Hippocampal formation (tissue), 2 donors: ENCODE results near the gene TPRN.

Experiments
- DNase-seq, 2 donors: peaks; one replicate each; lab custom pipeline; 2025; lab: John Stamatoyannopoulos, UW

Gene TPRN

DNA sequence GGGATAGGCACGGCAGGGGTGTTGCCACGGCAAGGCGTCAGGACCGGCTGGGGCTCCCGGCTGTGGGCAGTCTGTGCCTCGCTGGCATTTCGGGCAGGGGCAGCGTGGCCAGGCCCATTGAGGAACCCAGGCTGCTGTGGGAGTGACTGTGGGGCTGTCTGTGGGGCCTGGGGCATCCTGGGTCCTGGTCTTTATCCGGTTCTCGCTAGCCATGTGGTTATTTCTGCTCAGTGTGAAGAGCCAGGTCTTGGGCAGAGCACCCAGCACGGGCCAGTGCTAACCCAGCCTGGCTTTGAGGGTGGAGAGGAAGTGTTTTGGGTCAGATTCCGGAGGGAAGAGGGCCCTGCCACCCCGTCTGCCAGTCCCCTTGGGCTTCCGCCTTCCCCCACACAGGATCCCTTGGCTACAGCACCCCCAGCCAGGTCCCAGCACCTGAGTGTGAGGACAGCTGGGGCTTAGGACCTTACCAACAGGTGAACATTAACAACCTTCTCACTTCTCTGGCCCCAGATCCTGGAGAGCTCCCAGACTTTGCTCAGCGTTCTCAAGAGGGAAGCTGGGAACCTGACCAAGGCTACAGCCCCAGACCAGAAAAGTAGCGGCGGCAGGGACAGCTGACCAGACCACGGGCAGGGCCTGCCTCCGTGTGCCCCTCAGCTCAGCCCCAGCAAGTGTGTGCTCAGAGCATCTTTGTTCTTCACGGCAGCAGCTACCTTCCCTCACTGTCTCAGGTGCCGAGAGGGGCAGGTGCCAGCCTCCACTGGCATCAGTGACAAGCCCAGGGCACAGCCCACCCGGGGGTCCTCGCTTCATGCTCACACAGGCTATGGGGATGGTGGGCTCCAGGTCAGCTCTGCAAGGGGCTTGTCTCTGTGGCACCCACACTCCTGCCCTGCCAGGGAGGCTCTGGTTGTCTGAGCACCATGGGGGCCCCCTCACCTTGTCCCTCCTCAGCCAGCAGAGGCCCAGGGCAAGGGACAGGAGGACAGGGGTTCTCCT is 10.9 kb downstream of the TPRN start:
- no peak for DNase-seq

DNA sequence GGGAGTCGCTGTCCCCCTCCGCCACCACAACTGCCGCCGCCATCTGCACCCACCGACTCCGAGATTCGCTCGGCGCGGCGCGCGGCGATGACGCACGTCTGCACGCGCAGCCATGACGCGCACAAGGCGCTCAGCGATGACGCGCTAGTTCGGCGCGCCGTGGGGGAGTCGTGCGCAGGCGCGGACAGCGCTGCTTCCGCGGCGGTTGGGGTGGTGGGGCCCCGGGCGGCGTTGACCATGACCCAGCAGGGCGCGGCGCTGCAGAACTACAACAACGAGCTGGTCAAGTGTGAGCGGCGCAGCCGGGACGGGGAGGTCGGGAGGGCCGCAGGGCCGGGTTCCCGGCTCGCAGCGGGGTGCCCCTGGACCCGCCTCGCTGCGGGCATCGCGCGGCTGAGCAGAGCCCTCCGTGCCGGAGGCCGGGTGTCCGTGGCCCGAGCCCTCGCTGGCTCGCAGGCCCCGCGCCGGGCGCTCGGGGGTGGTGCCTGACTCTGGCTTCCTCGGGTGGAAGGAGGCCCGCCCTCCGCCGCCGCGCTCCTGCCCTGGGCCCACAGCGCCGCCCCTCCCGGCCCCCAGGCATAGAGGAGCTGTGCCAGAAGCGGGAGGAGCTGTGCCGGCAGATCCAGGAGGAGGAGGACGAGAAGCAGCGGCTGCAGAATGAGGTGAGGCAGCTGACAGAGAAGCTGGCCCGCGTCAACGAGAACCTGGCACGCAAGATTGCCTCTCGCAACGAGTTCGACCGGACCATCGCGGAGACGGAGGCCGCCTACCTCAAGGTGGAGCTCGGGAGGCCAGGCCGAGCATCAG is 11.8 kb downstream of the TPRN start, which contains the start of the genes ANAPC2 and SSNA1:
TSS of gene ANAPC2 (minus strand) at position 71 of the 807 bp plus-strand sequence. CDS start at position 43, 28 bp downstream.
TSS of gene SSNA1 (plus strand) at position 187 of the 807 bp plus-strand sequence. CDS start at position 238, 51 bp downstream.
- peak; percentile 84 to 89 for DNase-seq

DNA sequence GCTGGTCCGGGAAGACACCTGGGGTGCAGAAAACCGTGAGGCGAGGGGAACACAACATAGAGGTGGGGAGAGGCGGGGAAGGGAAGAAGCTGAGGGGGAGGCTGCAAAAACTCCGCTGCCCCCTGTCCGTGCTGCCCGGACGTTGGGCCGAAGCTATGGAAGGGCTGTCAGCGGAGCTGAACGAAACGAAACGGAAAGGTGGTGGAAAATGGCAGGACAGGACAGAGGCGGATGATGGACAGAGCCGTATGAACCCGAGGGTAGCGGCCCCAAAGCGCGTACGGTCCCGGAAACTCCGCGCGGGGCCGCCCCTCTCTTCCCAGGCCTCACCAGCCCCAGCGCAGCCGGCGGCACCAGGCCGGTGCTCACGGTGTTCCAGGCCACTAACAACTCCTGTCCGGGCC is 12.5 kb downstream of the TPRN start:
- no peak for DNase-seq

DNA sequence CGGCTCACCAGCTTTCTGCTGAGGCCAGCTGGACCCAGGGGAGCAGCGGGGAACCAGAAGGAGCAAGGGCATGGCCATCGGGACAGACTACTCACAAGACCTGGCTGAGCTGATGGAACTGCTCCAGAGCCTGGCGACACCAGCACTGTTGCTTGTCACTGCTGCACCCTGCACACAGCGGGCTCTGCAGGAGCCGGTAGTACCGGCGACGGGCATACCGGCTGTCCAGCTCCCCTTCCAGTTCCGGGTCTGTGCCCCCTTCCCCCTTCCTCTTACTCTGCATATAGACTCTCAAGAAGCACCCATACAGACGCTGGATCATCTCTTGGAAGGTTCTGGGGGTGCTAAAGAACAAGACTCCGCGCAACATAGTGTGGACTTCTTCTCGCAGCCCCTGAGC is 13.2 kb downstream of the TPRN start:
- no peak for DNase-seq

DNA sequence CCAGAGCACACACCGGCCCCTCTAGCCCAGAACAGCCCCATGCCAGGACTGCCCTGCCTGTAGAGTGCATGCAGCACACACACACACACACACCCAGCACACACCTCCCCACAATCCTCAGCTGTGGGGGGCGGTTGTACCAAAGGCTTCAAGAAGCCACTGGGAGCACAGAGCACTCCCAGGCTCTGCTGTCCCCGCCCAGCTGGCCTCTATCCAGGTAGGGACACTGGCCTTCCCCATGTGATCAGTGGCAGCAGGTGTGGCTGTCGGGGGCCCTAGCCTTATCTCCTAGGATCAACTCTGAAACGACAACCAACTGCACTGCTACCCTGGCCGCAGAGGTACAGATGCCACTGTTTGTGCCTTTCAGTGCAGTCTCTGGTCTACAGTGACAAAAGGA is 14.2 kb downstream of the TPRN start:
- no peak for DNase-seq

DNA sequence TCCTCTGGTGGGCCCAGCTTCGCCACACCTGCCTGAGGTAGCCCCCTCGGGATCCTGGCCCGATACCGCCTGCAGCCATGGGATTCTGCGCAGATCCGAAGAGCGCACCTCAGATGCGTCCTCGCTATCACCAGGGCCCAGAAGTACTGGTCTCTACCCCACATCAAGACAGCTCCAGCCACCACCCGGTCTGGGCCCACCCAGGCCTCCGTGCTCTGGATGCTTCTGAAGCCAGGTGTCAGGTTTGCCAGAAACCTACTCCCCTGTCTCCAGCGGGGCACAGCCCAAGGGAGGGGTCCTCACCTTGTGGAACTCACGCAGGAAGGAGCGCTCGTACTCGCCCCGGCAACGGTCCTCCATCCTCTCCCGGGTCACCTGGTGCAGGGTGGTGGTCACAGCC is 14.6 kb downstream of the TPRN start:
- no peak for DNase-seq

DNA sequence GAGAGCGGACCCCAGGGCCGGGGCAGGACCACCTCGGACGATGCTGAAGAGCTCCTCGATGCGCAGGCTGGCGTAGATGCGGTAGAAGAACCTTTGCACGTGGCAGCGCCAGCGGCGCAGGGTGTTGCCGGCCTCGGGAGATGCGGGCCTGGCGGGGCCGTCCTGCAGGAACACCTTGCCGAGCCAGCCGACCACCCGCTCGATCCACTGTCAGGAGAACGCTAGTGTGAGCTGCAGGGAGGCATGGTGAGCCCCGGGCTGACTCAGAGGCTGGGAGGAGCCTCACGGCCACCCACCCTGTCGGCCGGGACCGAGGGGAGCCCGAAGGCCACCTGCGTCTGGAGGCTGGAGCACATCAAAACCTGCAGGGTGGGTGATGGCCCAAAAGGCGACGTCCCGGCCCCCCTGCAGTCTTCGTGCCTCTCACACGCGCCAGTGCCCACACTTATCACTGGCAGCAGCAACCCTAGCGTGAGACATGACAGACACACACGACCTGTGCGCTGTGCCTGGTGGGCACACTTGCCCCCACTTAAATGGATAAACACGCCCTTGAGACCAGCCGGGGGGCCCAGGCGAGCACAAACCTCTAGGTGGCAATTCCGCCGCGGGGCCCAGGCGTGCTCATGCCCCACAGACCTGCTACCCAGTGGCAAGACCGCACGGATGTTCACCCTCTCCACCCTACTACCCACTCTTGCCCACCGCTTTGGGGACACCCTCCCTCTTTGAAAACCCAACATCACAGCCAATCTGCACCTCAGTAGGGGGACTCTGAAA is 15.5 kb downstream of the TPRN start:
- DNase-seq, result no peak

DNA sequence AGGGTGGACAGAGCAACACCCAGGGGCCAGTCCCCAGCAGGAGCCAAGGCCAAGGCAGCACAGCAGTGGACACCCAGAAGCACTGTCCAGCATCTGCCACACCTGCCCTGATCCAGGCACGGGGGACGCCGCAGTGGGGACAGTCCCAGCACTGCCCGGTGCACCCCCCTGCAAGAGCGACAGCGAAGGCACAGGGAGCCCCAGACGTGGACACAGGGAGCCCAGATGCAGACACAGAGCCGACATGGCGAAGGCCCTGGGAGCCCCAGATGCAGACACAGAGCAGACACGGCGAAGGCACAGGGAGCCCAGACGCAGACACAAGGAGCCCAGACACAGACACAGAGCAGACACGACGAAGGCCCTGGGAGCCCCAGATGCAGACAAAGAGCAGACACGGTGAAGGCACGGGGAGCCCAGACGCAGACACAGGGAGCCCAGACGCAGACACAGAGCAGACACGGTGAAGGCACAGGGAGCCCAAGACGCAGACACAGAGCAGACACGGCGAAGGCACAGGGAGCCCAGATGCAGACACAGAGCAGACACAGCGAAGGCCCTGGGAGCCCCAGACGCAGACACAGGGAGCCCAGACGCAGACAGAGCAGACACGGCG is 16.5 kb downstream of the TPRN start:
- DNase-seq, result no peak

DNA sequence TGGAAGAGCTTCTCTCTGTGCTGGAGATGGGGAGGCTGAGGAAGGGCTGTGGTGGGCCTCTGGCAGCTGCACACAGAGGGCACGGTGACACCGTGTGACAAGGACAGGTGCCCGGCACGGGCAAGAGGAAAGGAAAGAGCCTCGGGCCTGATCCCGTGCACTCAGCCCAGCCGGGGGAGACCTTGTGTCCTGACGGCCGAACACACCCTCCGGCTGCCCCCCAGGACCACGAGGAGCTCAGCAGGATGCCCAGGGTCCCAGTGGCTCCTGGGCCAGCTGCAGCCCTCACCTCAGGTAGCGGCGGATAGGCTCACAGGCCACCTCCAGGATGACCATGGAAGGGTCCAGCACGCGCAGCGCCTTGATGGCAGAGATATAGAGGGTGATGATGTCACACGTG is 17.7 kb downstream of the TPRN start:
- no peak for DNase-seq

DNA sequence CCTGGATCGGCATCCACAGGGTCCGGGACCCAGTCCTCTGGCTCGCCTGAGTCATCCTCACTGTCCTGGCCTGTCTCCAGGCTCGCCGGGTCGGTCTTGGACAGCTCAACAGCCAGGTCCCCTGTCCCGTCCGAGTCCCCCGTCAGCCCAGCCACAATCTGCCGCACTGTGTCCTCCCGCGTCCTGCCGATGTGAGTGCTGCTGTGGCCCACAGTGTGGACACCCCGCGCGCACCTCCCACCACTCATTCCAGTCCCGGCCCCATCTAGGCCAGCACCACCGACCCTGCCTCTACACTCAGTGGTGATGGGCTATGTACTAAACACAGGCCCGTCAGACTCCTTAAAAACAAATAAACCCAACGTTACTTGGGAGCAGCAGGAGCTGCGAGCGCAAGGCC is 18.9 kb downstream of the TPRN start:
- DNase-seq, result no peak

DNA sequence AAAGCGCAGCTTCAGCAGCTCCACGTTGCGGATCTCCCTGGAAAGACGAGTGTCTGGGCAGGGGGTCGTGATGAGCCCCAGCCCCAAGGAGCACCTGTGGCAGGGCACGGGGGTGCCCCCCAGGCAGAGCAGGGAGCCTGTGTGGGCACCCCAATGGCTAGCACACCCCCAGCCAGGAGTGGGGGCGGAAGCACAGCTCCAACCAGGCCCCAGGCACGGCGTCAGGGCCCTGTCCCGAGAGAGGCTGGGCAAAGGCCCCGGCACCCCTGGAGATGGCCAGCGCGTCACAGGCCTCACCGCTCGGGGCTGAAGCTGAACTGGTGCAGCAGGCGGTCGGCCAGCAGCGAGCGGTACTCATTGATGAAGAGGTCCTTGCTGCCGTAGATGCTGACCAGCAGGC is 20.1 kb downstream of the TPRN start:
- no peak for DNase-seq

DNA sequence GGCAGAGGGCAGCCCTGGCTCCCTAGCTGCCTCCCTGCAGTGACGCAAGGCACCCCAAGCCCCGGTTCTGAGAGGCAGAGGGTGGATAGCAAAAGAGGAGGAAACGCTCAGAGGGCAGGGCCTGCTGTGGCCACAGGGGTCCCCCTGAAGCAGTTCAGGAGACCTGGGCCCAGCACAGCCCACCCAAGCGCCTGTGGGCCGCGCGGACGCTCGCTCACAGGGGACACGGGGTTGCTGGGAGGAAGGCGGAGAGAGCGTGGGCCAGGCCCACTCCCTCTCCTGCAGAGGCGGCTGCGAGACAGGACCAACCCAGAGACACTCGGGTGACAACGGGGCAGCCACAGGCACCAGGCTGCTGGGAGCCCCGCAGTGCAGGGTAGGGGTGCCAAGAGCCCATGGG is 20.8 kb downstream of the TPRN start:
- no peak for DNase-seq

DNA sequence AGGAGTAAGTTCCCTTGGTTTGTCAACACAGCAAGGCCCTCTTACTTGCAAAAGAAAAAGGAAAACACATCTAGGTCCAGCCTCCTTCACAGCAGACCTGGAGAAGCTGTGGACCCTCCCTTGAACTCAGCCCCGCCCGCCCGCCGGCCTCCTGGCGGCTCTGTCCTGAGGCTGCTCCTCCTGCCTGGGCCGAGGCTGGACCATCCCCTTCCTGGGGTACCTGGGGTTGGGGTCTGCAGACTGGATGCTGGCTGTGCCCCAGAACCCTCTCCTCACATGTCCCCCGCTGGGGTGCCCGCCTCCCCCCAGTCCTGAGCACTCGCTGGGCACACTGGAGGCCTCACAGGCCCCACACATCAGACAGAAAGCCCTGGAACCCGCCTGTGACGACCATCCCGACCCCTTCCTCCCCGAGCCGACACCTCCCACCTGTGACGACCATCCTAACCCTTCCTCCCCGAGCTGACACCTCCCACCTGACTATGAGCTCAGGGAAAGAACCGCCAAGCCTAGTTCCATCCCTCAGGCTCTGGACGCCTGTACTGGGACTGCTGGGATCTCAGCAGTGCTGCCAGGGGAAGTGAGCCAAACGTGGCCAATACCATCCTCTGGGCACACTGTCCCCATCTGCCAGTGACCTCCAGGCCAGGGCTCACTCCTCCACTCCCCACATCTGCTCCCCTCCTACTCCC is 21.5 kb downstream of the TPRN start:
- DNase-seq, result no peak

DNA sequence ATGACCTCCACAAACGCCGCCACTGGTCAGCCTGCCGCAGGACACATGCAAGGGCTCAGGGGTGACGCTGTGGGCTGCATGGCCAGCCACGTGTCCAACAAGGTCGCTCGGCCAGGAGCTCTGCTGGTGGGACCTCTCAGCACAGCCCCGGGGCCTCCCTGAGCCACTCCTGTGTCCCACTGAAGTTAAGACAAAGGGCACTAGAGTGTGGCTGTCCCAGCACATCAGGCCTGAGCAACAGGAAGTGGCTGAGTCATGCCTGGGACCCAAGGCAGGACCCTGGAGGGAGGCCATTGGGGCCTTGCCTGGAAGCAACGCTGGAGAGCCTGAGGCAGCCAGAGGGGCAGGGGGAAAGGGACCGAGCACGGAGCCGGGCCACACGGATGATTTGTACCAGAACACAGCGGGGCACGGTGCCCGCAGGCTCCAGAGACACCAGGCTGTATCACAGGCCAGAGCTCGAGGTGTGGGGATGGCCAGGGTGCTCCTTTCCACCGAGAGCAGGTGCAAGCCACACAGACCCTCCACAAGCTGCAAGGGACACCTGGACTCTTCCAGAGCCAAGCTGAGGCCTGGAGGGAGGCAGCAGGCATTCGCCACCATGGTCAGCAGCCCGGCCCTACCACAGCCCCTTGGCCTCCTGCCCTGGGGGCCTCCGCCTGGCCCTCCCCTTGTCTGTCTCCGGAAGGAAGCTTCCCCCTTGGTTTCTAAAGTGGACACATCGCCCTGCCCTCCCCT is 22.2 kb downstream of the TPRN start:
- no peak for DNase-seq

DNA sequence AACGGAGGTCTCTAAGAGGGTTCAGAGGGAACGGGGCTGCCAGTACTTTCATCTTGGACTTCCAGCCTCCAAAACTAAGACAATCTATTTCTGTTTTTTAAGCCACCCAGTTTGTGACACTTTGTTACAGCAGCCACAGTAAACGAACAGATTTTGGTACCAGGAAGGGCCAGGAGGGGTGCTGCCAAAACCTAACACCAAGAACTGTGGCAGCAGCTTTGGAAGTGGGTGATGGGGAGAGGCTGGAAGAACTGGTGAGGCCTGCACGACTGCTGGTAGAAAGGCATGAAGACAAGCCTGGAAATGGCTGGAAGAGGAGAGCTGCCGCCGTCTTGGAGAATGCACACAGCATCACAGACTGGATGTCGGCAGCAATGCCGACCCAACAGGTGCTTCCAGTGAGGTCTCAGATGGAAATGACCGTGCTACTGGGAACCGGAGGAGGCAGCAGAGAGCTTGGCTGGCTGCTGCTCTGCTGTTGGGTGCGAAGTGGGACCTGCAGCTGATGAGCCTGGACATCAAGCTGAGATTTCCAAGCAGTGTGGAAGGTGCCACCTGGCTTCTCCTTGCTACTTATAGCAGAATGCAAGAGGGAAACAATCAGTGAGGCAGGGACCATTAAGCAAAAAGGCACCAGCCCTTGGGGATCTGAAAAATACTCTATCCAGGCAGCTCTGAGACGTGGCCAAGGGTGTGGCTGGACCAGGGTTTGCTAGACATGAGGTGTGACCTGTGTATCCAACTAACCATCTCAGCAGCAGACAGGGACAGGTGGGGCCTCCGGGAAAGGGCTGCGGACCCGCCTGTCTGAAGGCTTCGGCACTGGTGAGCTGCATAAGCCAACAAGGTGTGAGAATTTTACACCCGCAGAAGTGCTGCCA is 24.0 kb downstream of the TPRN start:
- no peak for DNase-seq

DNA sequence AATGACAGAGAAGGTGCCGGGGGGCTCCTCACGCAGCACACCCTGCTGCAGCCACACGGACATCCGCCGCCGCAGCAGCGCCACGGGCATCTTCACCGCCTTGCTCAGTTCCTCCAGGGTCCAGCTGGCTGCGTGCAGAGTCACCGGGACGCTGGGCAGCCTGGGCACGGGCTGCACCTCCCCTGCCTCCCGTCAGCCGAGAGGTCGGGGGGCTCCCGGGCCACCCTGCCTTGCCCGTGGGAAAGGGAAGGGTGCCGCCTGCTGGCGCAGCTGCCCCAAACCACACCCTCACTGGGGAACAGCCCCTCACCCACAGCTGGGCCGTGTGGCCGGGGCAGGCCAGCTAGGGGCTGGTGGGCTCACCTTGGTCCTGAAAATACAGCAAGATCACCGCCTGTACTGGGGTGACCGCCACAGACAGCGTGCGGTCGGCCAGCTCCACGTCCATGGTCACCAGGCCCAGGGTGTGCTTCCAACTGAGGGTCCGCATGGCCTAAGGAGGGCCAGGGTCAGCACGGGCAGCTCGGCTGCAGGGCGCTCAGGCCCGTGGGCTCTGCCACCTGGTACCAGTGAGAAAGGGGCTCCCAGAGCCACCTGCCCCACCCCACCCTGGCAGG is 25.1 kb downstream of the TPRN start:
- DNase-seq, result no peak

DNA sequence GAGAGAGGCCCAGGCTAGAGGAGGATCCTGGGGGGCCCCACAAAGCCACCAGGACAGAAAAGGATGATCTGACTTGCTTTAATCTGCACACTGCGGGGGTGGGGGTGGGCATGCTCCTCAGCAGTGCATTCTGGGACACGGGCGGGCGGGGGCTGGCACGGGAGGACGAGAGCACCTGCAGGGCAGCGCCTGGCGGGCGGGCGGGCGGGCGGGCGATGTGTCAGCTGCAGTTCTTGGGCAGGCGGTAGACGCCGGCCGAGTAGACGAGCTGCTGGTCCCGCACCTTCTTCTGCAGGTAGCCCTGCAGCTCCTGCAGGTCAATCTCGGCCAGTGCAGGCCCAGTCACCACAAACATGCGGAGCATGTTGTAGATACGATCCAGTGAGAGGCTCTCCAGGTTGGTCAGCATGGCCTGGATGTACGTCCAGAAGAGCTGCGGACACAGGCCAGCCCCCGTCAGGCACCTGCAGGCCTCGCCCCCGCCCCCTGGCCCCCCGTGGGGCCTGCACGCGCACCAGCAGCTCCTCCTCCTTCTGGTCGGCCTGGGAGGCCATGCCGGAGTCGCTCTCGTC is 25.7 kb downstream of the TPRN start:
- DNase-seq, result no peak
